Measurements from ENCODE around the gene SFXN4. TPM values are rescaled to one million over a fixed set of nuclear protein-coding genes. Genes with fewer than 3 reads are reported as not detected.

SFXN4 gene
- total RNA-seq, 2 donors from 2014 or later, result 18.3 to 23.2 TPM

GRCh38 chr10:119119400-119119799 is 46.1 kb downstream of the SFXN4 start:
- Mint-ChIP-seq H3K4me1 (no peaks in the 10 kb centered on the region), H3K27me3 (ENCODE audit: insufficient read depth) (no peaks in the 10 kb centered on the region), H3K9me3 (no peaks in the 10 kb centered on the region), H3K4me3 (no peak overlapping the region), H3K36me3 (ENCODE audit: low read depth) (peaks cover 73% of the 10 kb centered on the region), H3K27ac (no peak overlapping the region)
- no peaks in the 10 kb centered on the region for H3K27me3 ChIP-seq (ENCODE audit: control insufficient read depth, insufficient read depth, low read length, poor library complexity, severe bottlenecking)
- DNase-seq, result no peak
- no peaks in the 10 kb centered on the region for H3K4me1 ChIP-seq (ENCODE audit: control insufficient read depth, insufficient read depth, low read length)
- TF ChIP-seq CTCF (conservative IDR thresholded peaks at IDR 0.05), result no peak
- H3K36me3 ChIP-seq (ENCODE audit: control insufficient read depth, insufficient read depth, low read length), result peaks cover 73% of the 10 kb centered on the region
- H3K9ac ChIP-seq (ENCODE audit: extremely low read depth, low read length, poor library complexity, severe bottlenecking), result no peak overlapping the region
- H3K9me3 ChIP-seq (ENCODE audit: control insufficient read depth, low read length), result no peaks in the 10 kb centered on the region
- 89 to 100% methylated on average over 1 of the region's 1 CpG for WGBS, 2 experiments (ENCODE audit: insufficient coverage in 1 of 2, insufficient read length in 1 of 2)
- H3K27ac ChIP-seq (ENCODE audit: low read depth, low read length), result no peak overlapping the region
- H3K4me3 ChIP-seq (ENCODE audit: low read length), result no peak overlapping the region

- DNase-seq, result no peak
- H3K27me3 Mint-ChIP-seq (ENCODE audit: insufficient read depth), result no peaks in the 10 kb centered on the region
- peak overlapping the region; percentile 69 for H3K27ac Mint-ChIP-seq
- H3K9me3 Mint-ChIP-seq, result no peaks in the 10 kb centered on the region
- H3K36me3 Mint-ChIP-seq (ENCODE audit: low read depth), result peaks cover 78% of the 10 kb centered on the region
- no peaks in the 10 kb centered on the region for H3K4me1 Mint-ChIP-seq
- no peak for TF ChIP-seq CTCF (conservative IDR thresholded peaks at IDR 0.05)
- Histone ChIP-seq H3K36me3 (ENCODE audit: control insufficient read depth, insufficient read depth, low read length) (peaks cover 77% of the 10 kb centered on the region), H3K9ac (ENCODE audit: extremely low read depth, low read length, poor library complexity, severe bottlenecking) (no peak overlapping the region), H3K9me3 (ENCODE audit: control insufficient read depth, low read length) (no peaks in the 10 kb centered on the region), H3K4me3 (ENCODE audit: low read length) (no peak overlapping the region), H3K27ac (ENCODE audit: low read depth, low read length) (no peak overlapping the region), H3K4me1 (ENCODE audit: control insufficient read depth, insufficient read depth, low read length) (no peaks in the 10 kb centered on the region), H3K27me3 (ENCODE audit: control insufficient read depth, insufficient read depth, low read length, poor library complexity, severe bottlenecking) (no peaks in the 10 kb centered on the region)
- WGBS, 2 experiments (ENCODE audit: insufficient coverage in 1 of 2, insufficient read length in 1 of 2), result 96 to 100% methylated on average over 3 to 5 of the region's 5 CpGs
- H3K4me3 Mint-ChIP-seq, result no peak overlapping the region
Observed at GRCh38 chr10:119118231-119118630, 47.3 kb downstream of the SFXN4 start.

GRCh38 chr10:119116326-119116951 is 49.1 kb downstream of the SFXN4 start:
- Mint-ChIP-seq H3K36me3 (ENCODE audit: low read depth) (peaks cover 74% of the 10 kb centered on the region), H3K27me3 (ENCODE audit: insufficient read depth) (no peaks in the 10 kb centered on the region), H3K9me3 (no peaks in the 10 kb centered on the region), H3K4me1 (no peaks in the 10 kb centered on the region), H3K4me3 (no peak overlapping the region), H3K27ac (no peak overlapping the region)
- Histone ChIP-seq H3K4me3 (ENCODE audit: low read length) (no peak overlapping the region), H3K4me1 (ENCODE audit: control insufficient read depth, insufficient read depth, low read length) (no peaks in the 10 kb centered on the region), H3K9ac (ENCODE audit: extremely low read depth, low read length, poor library complexity, severe bottlenecking) (no peak overlapping the region), H3K36me3 (ENCODE audit: control insufficient read depth, insufficient read depth, low read length) (peaks cover 80% of the 10 kb centered on the region), H3K9me3 (ENCODE audit: control insufficient read depth, low read length) (no peaks in the 10 kb centered on the region), H3K27ac (ENCODE audit: low read depth, low read length) (no peak overlapping the region), H3K27me3 (ENCODE audit: control insufficient read depth, insufficient read depth, low read length, poor library complexity, severe bottlenecking) (no peaks in the 10 kb centered on the region)
- DNase-seq, result no peak
- TF ChIP-seq CTCF (conservative IDR thresholded peaks at IDR 0.05), result no peak
- WGBS, 2 experiments (ENCODE audit: insufficient coverage in 1 of 2, insufficient read length in 1 of 2), result 89 to 95% methylated on average over 4 to 6 of the region's 6 CpGs

Data from endodermal cell (in vitro differentiated cells).